A549 (cell line): Measurements from ENCODE around the gene NKAIN4. TPM values are rescaled to one million over a fixed set of nuclear protein-coding genes. Genes with fewer than 3 reads are reported as not detected.

Source experiments
- ATAC-seq, 2 experiments: fragments of 200-7000 bp in 1 of 2; fragments of >200 bp in 1 of 2; cut with Nextera tagmentation in 1 of 2; cut with Tn5 transposase in 1 of 2; 3 replicates each; pipeline versions ENCODE4 v1.8.0 to v1.9.1; 2018 to 2020; ENCODE audit warnings: mild to moderate bottlenecking in 1 of 2, moderate library complexity in 1 of 2
- CTCF ChIA-PET: fragments of 300-600 bp; sonication (Branson Sonifier 250); formaldehyde crosslinking; extraction: SDS; loops from one replicate; lab custom pipeline; 2021; ENCODE audit warnings: antibody characterized with exemption, inconsistent platforms; lab: Yijun Ruan, JAX
- POLR2A ChIA-PET: fragments of 350-600 bp; formaldehyde crosslinking; extraction: SDS; loops from one replicate; lab custom pipeline; 2021; ENCODE audit warnings: antibody characterized with exemption, inconsistent platforms; lab: Yijun Ruan, JAX
- DNase-seq, 2 experiments: peaks; one replicate each; pipeline versions ENCODE4 v3.0.0 to v3.0.0-alpha.2; 2011 to 2016; ENCODE audit warnings: low read depth in 1 of 2, low spot score in 1 of 2
- FAIRE-seq: peaks from 2 replicates; lab custom pipeline; 2011; peaks lifted over from hg19 to GRCh38; lab: Jason Lieb, UNC
- H3K27ac ChIP-seq, 2 experiments: fragments of >200 bp; sonication (Bioruptor Twin); formaldehyde crosslinking; 3 replicates each; pipeline ENCODE4 v1.5.1; 2016 to 2017
- H3K4me1 ChIP-seq: fragments of >200 bp; sonication (Bioruptor Twin); formaldehyde crosslinking; 3 replicates; pipeline ENCODE4 v1.6.1; 2016
- H3K4me2 ChIP-seq: fragments of >200 bp; sonication (Bioruptor Twin); formaldehyde crosslinking; 3 replicates; pipeline ENCODE4 v1.6.1; 2016
- H3K4me3 ChIP-seq: fragments of >200 bp; sonication (Bioruptor Twin); formaldehyde crosslinking; 3 replicates; pipeline ENCODE4 v1.5.1; 2016
- H3K9me3 ChIP-seq: fragments of >200 bp; sonication (Bioruptor Twin); formaldehyde crosslinking; 3 replicates; pipeline ENCODE4 v1.6.1; 2016
- ATOH8 ChIP-seq: fragments of 250-450 bp; sonication (Bioruptor Pico); IDR thresholded peaks from 2 replicates; pipeline ENCODE4 v1.5.0; 2020; ENCODE audit warnings: low read depth, mild to moderate bottlenecking, moderate library complexity
- CBX8 ChIP-seq: fragments of 200-600 bp; sonication (generic); IDR thresholded peaks from 2 replicates; pipeline ENCODE4 v1.6.1; 2016
- CHD4 ChIP-seq: fragments of 200-600 bp; sonication (generic); IDR thresholded peaks from 2 replicates; pipeline ENCODE4 v1.6.1; 2016; ENCODE audit warnings: antibody characterized with exemption, mild to moderate bottlenecking, borderline replicate concordance
- CTCF ChIP-seq: fragments of >200 bp; sonication (Bioruptor Twin); formaldehyde crosslinking; IDR thresholded peaks from 3 replicates; pipeline ENCODE4 v1.5.1; 2016
- EHF ChIP-seq: fragments of 250-450 bp; sonication (Bioruptor Pico); IDR thresholded peaks from 2 replicates; pipeline ENCODE4 v1.5.0; 2020; ENCODE audit warnings: mild to moderate bottlenecking
- FOSB ChIP-seq: fragments of 250-450 bp; sonication (Bioruptor Pico); IDR thresholded peaks from 2 replicates; pipeline ENCODE4 v1.5.0; 2020; ENCODE audit warnings: mild to moderate bottlenecking, moderate library complexity
- FOSL2 ChIP-seq, 2 experiments: fragments of 450-650 bp in 1 of 2; fragments of >200 bp in 1 of 2; sonication (Bioruptor Twin) in 1 of 2; formaldehyde crosslinking; IDR thresholded peaks; 2 replicates each; pipeline versions ENCODE4 v1.5.0 to v1.6.1; 2016 to 2020; ENCODE audit warnings: mild to moderate bottlenecking in 1 of 2, moderate library complexity in 1 of 2
- GATA3 ChIP-seq: IDR thresholded peaks from 2 replicates; pipeline ENCODE4 v1.6.1; 2012; ENCODE audit warnings: borderline replicate concordance
- HMGXB4 ChIP-seq: fragments of 250-450 bp; sonication (Bioruptor Pico); IDR thresholded peaks from 2 replicates; pipeline ENCODE4 v1.5.0; 2021; ENCODE audit warnings: mild to moderate bottlenecking, moderate library complexity, borderline replicate concordance
- KDM1A ChIP-seq: fragments of 200-600 bp; sonication (generic); IDR thresholded peaks from 2 replicates; pipeline ENCODE4 v1.6.1; 2016; ENCODE audit warnings: low read depth, mild to moderate bottlenecking
- MAZ ChIP-seq: fragments of 150-350 bp; IDR thresholded peaks from 2 replicates; pipeline ENCODE4 v1.6.1; 2014; ENCODE audit warnings: antibody characterized with exemption, low read depth, low read length, borderline replicate concordance
- MYC ChIP-seq: IDR thresholded peaks from 2 replicates; pipeline ENCODE4 v1.6.1; 2012; ENCODE audit warnings: mild to moderate bottlenecking, inconsistent platforms, low read length, improper control_type of control experiment, borderline replicate concordance
- NPAS2 ChIP-seq: fragments of 250-450 bp; sonication (Bioruptor Pico); IDR thresholded peaks from 2 replicates; pipeline ENCODE4 v1.8.0; 2022; ENCODE audit warnings: mild to moderate bottlenecking, moderate library complexity, borderline replicate concordance
- PHF8 ChIP-seq: fragments of 200-600 bp; sonication (generic); IDR thresholded peaks from 2 replicates; pipeline ENCODE4 v1.6.1; 2016; ENCODE audit warnings: low read depth, mild to moderate bottlenecking, antibody characterized with exemption, moderate library complexity, borderline replicate concordance
- RAD21 ChIP-seq, 2 experiments: fragments of >200 bp in 1 of 2; sonication (Bioruptor Twin) in 1 of 2; formaldehyde crosslinking in 1 of 2; IDR thresholded peaks in 1 of 2; conservative IDR thresholded peaks in 1 of 2; 2 replicates in 1 of 2; 3 replicates in 1 of 2; pipeline ENCODE4 v1.6.1; 2012 to 2018; ENCODE audit warnings: inconsistent platforms in 1 of 2
- RCOR1 ChIP-seq: fragments of 150-350 bp; IDR thresholded peaks from 2 replicates; pipeline ENCODE4 v1.6.1; 2014; ENCODE audit warnings: antibody characterized with exemption, low read length, low read depth
- TFCP2L1 ChIP-seq: fragments of 250-450 bp; sonication (Bioruptor Pico); IDR thresholded peaks from 2 replicates; pipeline ENCODE4 v1.5.0; 2021; ENCODE audit warnings: mild to moderate bottlenecking
- ZFP36 ChIP-seq: fragments of 450-650 bp; IDR thresholded peaks from 2 replicates; pipeline ENCODE4 v1.6.1; 2014; ENCODE audit warnings: borderline replicate concordance; ENCODE audit not compliant: partially characterized antibody
- WGBS: methylation state at CpG from one replicate; pipeline ENCODE4 v1.1.6; 2017; ENCODE audit errors: missing lambda C conversion rate; 5-methylcytosine and 5-hydroxymethylcytosine counted together
- polyA plus RNA-seq, 4 experiments: library from polyadenylated mRNA; depleted of rRNA in 3 of 4; stranded (reverse); fragments of >200 nt; fragmentation: RNase III in 1 of 4; extraction: RNeasy Plus Mini Kit Qiagen cat#74134 plus additional on column Dnase treatment in 1 of 4; gene quantifications; 2 replicates in 3 of 4; 3 replicates in 1 of 4; pipeline ENCODE4 v1.2.3, GENCODE V29; 2011 to 2017

Gene NKAIN4
- polyA plus RNA-seq, 2 of the 4 experiments (the other 2 are of a cell fraction), result 5.8 to 9.7 TPM

- FAIRE-seq (no peak), DNase-seq (no peak), ATAC-seq (no peak)
- no peak overlapping the region for H3K4me2 ChIP-seq
- peaks cover 9% of the 10 kb centered on the region; the same call in 2 of the 3 replicates for H3K4me1 ChIP-seq
- ChIA-PET POLR2A (no interaction called here), CTCF (interaction anchor here (0.8 to 30.4 kb wide), 9 partner anchors 9 to 62 kb away, joined by 3 to 401 read pairs (median 3); no protein-coding TSS in a partner anchor)
- WGBS, result 91% methylated on average over 20 of the region's 23 CpGs
- no peak for TF ChIP-seq EHF (CRISPR knock-in tag)
- no peak for TF ChIP-seq MAZ
- no peak for TF ChIP-seq RAD21 (conservative IDR thresholded peaks at IDR 0.05 in 1 of 2, IDR thresholded peaks at IDR 0.05 in 1 of 2)
- TF ChIP-seq NPAS2 (CRISPR knock-in tag), result no peak
- TF ChIP-seq MYC, result no peak
- no peak for TF ChIP-seq CBX8
- TF ChIP-seq KDM1A, result no peak
- no peak for TF ChIP-seq PHF8
- no peak for TF ChIP-seq ZFP36
- TF ChIP-seq FOSB (CRISPR knock-in tag), result no peak
- no peak for TF ChIP-seq RCOR1
- TF ChIP-seq TFCP2L1, result no peak
- no peak for TF ChIP-seq ATOH8
- TF ChIP-seq HMGXB4 (CRISPR knock-in tag), result no peak
- no peak for TF ChIP-seq CHD4
- TF ChIP-seq GATA3, result no peak
- TF ChIP-seq FOSL2 (IDR thresholded peaks at IDR 0.05), result no peak
- TF ChIP-seq FOSL2 (CRISPR knock-in tag; IDR thresholded peaks at IDR 0.05), result no peak
- no peak for TF ChIP-seq CTCF
- no peaks in the 10 kb centered on the region for H3K9me3 ChIP-seq
- H3K27ac ChIP-seq, result no peak overlapping the region
- H3K4me3 ChIP-seq, result no peak overlapping the region
Observed at GRCh38 chr20:63286781-63287696, 32.8 kb upstream of the NKAIN4 start.
